OCI-LY3 (cell line): ENCODE measurements around the gene SDE2.

Experiments
- H2AFZ ChIP-seq: fragments of 200-600, 300-600 bp; shearing (Covaris generic); 2 replicates; pipeline ENCODE4 v1.6.0; 2014; ENCODE audit warnings: antibody characterized with exemption, low read depth, low read length
- H3K27ac ChIP-seq: fragments of 200-600, 300-600 bp; sonication (generic); 2 replicates; pipeline ENCODE4 v1.5.1; 2014; ENCODE audit warnings: mild to moderate bottlenecking, low read length, moderate library complexity, mixed read lengths
- H3K27me3 ChIP-seq: fragments of 200-600, 300-600 bp; sonication (generic); 2 replicates; pipeline ENCODE4 v1.6.1; 2014; ENCODE audit warnings: low read depth, low read length, mixed read lengths
- H3K36me3 ChIP-seq: fragments of 200-600, 300-600 bp; sonication (generic); replicated peaks from 2 replicates; pipeline ENCODE3; 2014; ENCODE audit warnings: low read depth, low read length, mixed read lengths
- H3K4me1 ChIP-seq: fragments of 300-600, 200-600 bp; sonication (generic); 2 replicates; pipeline ENCODE4 v1.6.1; 2014; ENCODE audit warnings: low read length, mixed read lengths
- H3K4me2 ChIP-seq: fragments of 200-600, 300-600 bp; sonication (generic); 2 replicates; pipeline ENCODE4 v1.6.1; 2014; ENCODE audit warnings: low read length, mixed read lengths
- H3K4me3 ChIP-seq: fragments of 300-600, 200-600 bp; sonication (generic); 2 replicates; pipeline ENCODE4 v1.5.1; 2014; ENCODE audit warnings: antibody characterized with exemption, mild to moderate bottlenecking, low read length, moderate library complexity
- H3K79me2 ChIP-seq: fragments of 300-600, 200-600 bp; shearing (Covaris generic); 2 replicates; pipeline ENCODE4 v1.6.1; 2014; ENCODE audit warnings: mild to moderate bottlenecking, low read length, mixed read lengths
- H3K9ac ChIP-seq: fragments of 300-600, 200-600 bp; shearing (Covaris generic); 2 replicates; pipeline ENCODE4 v1.6.0; 2014; ENCODE audit warnings: mild to moderate bottlenecking, low read length, moderate library complexity
- H3K9me3 ChIP-seq: fragments of 200-600, 300-600 bp; shearing (Covaris generic); 2 replicates; pipeline ENCODE4 v1.6.1; 2014; ENCODE audit warnings: low read length, mixed read lengths; ENCODE audit not compliant: insufficient read depth
- H4K20me1 ChIP-seq: fragments of 200-600, 300-600 bp; sonication (generic); 2 replicates; pipeline ENCODE4 v1.6.1; 2016; ENCODE audit warnings: low read length, mixed read lengths; ENCODE audit not compliant: insufficient read depth
- CTCF ChIP-seq: fragments of 200-600, 300-600 bp; sonication (generic); IDR thresholded peaks from 2 replicates; pipeline ENCODE4 v1.5.1; 2014; ENCODE audit warnings: antibody characterized with exemption, low read length, low read depth
- EZH2phosphoT487 ChIP-seq: fragments of 200-600 bp; shearing (Covaris generic); IDR thresholded peaks from 2 replicates; pipeline ENCODE4 v1.6.1; 2018; ENCODE audit warnings: antibody characterized with exemption, mixed run types, low read depth

SDE2 gene

GRCh38 chr1:225943582-225943981 is 55.6 kb downstream of the SDE2 start:
- no peak overlapping the region for H3K4me2 ChIP-seq
- TF ChIP-seq CTCF (no peak), EZH2phosphoT487 (no peak)
- H3K9me3 ChIP-seq: no peaks in the 10 kb centered on the region
- no peaks in the 10 kb centered on the region for H3K79me2 ChIP-seq
- no peak overlapping the region for H2AFZ ChIP-seq
- H4K20me1 ChIP-seq: no peaks in the 10 kb centered on the region
- H3K36me3 ChIP-seq: no peaks in the 10 kb centered on the region
- H3K4me1 ChIP-seq: peaks cover 28% of the 10 kb centered on the region
- H3K4me3 ChIP-seq: no peak overlapping the region
- peaks cover 35% of the 10 kb centered on the region for H3K27me3 ChIP-seq
- no peak overlapping the region for H3K9ac ChIP-seq
- H3K27ac ChIP-seq: no peak overlapping the region

- Histone ChIP-seq H3K36me3 (no peaks in the 10 kb centered on the region), H3K4me1 (peaks cover 28% of the 10 kb centered on the region), H2AFZ (no peak overlapping the region), H3K79me2 (no peaks in the 10 kb centered on the region), H3K27me3 (peaks cover 28% of the 10 kb centered on the region), H3K4me3 (peak overlapping the region; percentile 41), H3K9me3 (no peaks in the 10 kb centered on the region), H3K27ac (no peak overlapping the region), H3K4me2 (peak overlapping the region; percentile 63), H4K20me1 (no peaks in the 10 kb centered on the region), H3K9ac (no peak overlapping the region)
- TF ChIP-seq EZH2phosphoT487: no peak
- no peak for TF ChIP-seq CTCF
These were observed 56.6 kb downstream of the SDE2 start for GRCh38 chr1:225942574-225942973.

- H3K9ac ChIP-seq: no peak overlapping the region
- no peaks in the 10 kb centered on the region for H4K20me1 ChIP-seq
- H3K36me3 ChIP-seq: no peaks in the 10 kb centered on the region
- peak overlapping the region; percentile 63 for H3K4me2 ChIP-seq
- no peak for TF ChIP-seq EZH2phosphoT487
- no peak for TF ChIP-seq CTCF
- H3K79me2 ChIP-seq: no peaks in the 10 kb centered on the region
- peaks cover 28% of the 10 kb centered on the region for H3K4me1 ChIP-seq
- no peak overlapping the region for H3K27ac ChIP-seq
- H2AFZ ChIP-seq: no peak overlapping the region
- H3K9me3 ChIP-seq: no peaks in the 10 kb centered on the region
- H3K27me3 ChIP-seq: peaks cover 25% of the 10 kb centered on the region
- no peak overlapping the region; the same call in 1 of the 2 replicates for H3K4me3 ChIP-seq
These were observed 57.3 kb downstream of the SDE2 start for GRCh38 chr1:225941942-225942222.

GRCh38 chr1:225941187-225941941 is 57.8 kb downstream of the SDE2 start, which contains the start of gene LEFTY2:
Gene LEFTY2 (minus strand): TSS chr1:225941220. CDS start chr1:225941140, 80 bp downstream.
- H3K9ac ChIP-seq: no peak within 1 kb of the TSS
- no peak within 1 kb of the TSS for H3K27ac ChIP-seq
- H4K20me1 ChIP-seq: no peaks in the 10 kb centered on the region
- H3K36me3 ChIP-seq: no peaks in the 10 kb centered on the region
- TF ChIP-seq EZH2phosphoT487 (no peak), CTCF (no peak)
- no peak within 1 kb of the TSS for H2AFZ ChIP-seq
- no peaks in the 10 kb centered on the region for H3K9me3 ChIP-seq
- H3K4me2 ChIP-seq: peak within 1 kb of the TSS; percentile 63
- H3K79me2 ChIP-seq: no peaks in the 10 kb centered on the region
- no peak within 1 kb of the TSS; the same call in 1 of the 2 replicates for H3K4me3 ChIP-seq
- peaks cover 20% of the 10 kb centered on the region for H3K27me3 ChIP-seq
- peaks cover 28% of the 10 kb centered on the region for H3K4me1 ChIP-seq
